Measurements from ENCODE around the gene CD2AP.
"Not testable (repeated sequence)": the region's sequence is repeated elsewhere in the genome, so short reads cannot be mapped to it uniquely, and the experiment has no call there.

CD2AP gene

DNA sequence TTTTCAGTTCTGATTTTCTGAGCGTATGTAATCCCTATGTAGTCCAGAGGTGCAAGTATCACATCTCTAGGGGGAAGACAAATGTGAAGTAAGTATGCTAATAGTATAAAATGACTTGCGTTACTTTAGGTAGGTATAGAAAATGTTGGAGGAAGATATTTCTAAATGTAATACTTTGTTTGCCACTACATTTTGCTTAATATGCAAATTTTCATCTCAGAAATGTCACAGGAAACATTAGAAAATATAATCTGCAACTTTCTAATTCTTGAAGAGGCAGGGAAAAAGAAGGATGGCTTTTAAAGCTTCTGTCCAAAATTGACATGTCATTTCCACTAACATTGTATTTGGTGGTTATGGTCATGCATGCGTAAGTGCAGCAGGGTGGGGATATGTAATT lies 85.6 kb downstream of the CD2AP start:
- DNase-seq (ENCODE audit: low read depth in 2 of 2), result no peak

DNA sequence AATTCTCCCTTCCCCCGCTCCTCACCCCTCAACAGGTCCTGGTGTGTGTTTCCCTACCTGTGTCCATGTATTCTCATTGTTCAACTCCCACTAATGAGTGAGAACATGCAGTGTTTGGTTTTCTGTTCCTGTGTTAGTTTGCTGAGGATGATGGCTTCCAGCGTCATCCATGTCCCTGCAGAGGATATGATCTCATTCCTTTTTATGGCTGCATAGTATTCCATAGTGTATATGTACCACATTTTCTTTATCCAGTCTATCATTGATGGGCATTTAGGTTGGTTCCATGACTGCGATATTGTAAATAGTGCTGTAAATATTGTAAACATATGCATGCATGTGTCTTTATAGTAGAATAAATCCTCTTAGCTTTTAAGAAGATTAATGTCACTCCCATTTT lies 89.0 kb downstream of the CD2AP start:
- DNase-seq (ENCODE audit: low read depth in 2 of 2), result not testable (repeated sequence)

DNA sequence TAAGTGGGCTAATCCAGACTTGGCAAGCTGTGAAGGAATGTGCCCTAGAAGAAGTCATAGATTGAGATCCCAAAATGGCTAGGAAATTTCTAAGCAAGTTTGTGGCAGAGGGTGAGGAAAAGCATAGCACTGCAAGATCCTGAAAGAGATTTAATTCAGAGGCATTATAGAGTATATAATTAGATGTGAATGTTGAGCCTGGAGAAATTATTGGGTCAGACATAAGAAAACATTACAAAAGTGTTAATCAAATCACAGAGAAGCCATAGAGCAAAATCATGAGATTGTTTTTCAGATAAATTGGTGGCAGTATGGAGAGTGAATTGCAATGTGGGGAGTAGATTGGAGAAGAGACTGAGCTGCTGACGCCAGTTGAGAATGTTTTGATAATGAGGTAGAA lies 90.0 kb downstream of the CD2AP start:
- DNase-seq (ENCODE audit: low read depth in 2 of 2), result no peak

DNA sequence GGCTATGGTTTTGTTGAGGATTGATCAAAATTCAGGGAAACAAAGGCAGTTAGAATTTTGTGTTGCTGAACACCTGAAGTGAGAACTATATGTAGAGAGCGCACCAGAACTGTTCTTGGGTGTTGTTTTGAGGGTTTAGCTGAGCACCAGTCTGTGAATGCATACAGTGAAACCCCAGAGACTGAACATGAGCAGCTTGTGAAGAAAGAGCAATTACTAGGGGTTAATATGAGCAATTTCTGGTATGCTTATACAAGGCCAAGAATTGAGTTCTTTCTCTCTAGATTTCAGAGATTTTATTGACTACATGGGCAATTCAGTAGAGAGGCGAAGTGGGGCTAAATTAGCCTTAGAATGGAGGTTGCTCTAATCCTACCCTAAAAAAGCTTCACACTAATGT lies 93.9 kb downstream of the CD2AP start:
- no peak for DNase-seq (ENCODE audit: low read depth in 2 of 2)

DNA sequence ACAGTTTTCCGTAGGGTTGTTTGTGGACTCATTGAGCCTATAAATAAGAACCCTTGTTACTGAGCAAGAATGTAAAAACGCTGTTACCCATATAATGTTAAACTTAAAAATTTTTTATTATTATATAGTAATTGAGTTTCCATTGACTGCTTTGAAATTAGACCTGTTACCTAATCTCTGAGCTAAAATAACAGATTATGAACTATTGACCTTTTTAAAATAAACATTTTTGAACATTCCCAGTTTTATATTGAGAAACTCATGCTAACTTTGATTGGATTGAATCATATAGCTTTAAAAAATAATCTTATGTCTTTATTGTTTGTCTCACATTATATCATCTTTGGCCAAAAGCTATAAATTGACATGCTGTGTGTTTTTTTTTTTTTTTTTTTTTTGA lies 95.5 kb downstream of the CD2AP start:
- DNase-seq (ENCODE audit: low read depth in 2 of 2), result no peak

- DNase-seq (ENCODE audit: low read depth in 2 of 2), result no peak
Measured at GRCh38 chr6:47574789-47575188, 97.2 kb downstream of the CD2AP start.

GRCh38 chr6:47579040-47579439 lies 101.5 kb downstream of the CD2AP start:
- DNase-seq (ENCODE audit: low read depth in 2 of 2), result no peak

- no peak for DNase-seq (ENCODE audit: low read depth in 2 of 2)
Measured at GRCh38 chr6:47581591-47581990, 104.0 kb downstream of the CD2AP start.

DNA sequence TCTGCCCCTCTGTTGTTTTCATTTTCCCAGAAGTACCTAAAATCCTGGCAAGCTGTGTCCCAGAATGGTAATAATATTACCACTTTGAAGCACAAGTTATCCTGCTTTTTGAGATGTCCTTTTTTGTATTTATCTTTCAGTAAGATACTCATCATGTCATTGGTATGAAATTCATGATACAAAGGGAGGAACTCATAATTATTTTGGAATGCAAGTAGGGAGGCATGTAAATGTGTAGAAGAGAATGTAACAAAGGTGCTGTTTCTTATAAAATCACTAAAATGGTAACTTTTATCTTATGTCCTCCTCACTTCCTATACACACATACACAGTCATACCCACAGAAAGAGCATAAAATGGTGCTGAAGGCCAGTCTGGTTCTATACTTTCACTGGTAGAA lies 109.9 kb downstream of the CD2AP start:
- DNase-seq (ENCODE audit: low read depth in 2 of 2), result peak; percentile 5 to 6

GRCh38 chr6:47592131-47592840 lies 114.7 kb downstream of the CD2AP start:
- no peak for DNase-seq (ENCODE audit: low read depth in 2 of 2)

DNA sequence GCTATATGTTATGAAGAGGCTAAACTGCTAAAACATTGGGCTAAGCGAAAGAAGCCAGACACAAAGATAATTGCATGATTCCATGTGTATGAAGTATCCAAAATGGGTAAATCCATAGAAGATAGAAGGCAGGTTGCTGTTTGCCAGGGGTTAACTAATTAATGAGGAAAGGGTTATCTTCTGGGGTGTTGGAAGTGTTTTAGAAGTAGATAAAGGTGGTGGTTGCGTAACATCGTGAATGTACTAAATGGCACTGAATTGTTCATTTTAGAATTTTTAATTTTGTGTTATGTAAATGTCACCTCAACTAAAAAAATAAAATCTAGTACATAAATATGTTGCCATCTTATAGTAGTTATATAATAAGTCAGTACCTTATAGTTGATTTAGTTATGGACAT lies 116.4 kb downstream of the CD2AP start:
- no peak for DNase-seq (ENCODE audit: low read depth in 2 of 2)

GRCh38 chr6:47595785-47596184 lies 118.2 kb downstream of the CD2AP start:
- DNase-seq (ENCODE audit: low read depth in 2 of 2), result no peak

- no peak for DNase-seq (ENCODE audit: low read depth in 2 of 2)
Measured at GRCh38 chr6:47598367-47598766, 120.8 kb downstream of the CD2AP start.

DNA sequence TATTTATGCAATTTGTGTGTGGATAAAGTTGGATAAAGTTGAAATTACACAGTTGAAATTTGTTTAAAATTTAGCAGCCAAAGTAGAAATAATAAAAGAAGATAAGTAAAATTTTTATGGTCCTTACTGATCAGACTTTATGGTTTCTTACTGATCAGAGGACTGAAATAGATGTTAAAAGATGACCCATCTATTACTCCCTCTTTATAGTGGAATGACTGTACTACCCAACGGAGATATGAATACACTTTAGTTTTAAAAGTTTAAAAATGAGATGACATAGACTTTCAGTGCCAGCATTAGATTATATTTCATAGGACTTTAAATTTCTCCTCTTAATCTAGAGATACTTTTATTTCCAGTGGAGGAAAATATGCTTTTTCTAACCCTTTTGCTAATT lies 121.9 kb downstream of the CD2AP start:
- no peak for DNase-seq (ENCODE audit: low read depth in 2 of 2)

GRCh38 chr6:47603227-47603626 lies 125.6 kb downstream of the CD2AP start:
- DNase-seq (ENCODE audit: low read depth in 2 of 2), result no peak

DNA sequence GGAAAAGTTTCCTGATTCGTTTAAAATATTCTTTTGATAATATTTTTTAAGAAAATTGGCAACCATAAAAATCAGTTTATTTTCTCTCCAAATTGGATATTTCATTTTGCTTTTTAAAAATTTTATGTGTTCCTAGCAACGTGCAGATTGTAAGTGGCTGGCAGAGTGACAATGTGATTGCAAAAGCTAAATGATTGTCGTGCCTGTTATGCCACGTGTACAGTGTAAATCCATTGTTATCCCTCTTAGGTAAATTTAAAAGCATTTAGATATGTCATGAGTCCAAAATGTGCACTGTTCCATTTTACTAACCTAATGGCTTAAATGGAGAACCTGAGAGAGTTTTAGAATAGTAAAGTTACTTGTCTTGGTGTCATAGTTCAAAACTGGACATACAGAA lies 126.4 kb downstream of the CD2AP start:
- no peak for DNase-seq (ENCODE audit: low read depth in 2 of 2)

GRCh38 chr6:47621838-47622449 lies 144.4 kb downstream of the CD2AP start:
- no peak for DNase-seq (ENCODE audit: low read depth in 2 of 2)

- no peak for DNase-seq (ENCODE audit: low read depth in 2 of 2)
Measured at GRCh38 chr6:47626782-47627181, 149.2 kb downstream of the CD2AP start.

- DNase-seq (ENCODE audit: low read depth in 2 of 2), result no peak
Measured at GRCh38 chr6:47628448-47629272, 151.1 kb downstream of the CD2AP start.

DNA sequence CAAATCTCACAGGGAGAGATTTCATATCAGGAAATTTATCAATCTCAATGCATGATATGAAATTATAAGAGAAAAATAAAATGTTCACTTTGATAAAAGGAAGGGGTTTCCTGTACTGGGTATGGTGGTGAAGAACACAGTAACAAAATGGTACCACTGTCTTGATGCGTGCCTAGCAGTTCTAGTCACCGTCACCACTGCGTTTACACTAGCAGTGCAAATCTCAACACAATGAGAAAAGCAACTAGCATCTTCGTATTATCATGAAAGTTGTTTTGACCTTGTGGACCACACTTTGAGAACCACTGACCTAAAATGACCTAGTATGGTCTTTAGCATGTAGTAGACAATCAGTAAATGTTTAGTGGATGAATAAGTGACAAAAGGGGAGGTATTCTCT lies 152.4 kb downstream of the CD2AP start:
- no peak for DNase-seq (ENCODE audit: low read depth in 2 of 2)

DNA sequence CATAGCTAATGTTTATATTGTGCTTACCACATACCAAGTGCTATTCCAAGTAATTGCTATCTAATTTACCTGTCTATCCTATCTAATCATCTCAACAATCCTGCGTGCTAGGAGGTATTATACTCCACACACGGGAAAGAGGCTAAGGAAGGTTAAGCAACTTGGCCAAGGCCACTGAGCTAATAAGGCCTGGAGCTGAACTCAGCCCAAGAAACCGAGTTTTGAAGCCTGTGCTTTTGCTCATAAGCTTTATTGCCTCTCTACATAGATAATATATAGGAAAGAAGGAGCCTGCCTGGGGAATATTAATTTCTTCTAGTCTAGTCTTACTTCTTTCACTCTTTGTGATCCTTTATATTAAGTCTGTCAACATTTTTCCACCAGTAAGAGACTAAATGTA lies 153.0 kb downstream of the CD2AP start:
- no peak for DNase-seq (ENCODE audit: low read depth in 2 of 2)

DNA sequence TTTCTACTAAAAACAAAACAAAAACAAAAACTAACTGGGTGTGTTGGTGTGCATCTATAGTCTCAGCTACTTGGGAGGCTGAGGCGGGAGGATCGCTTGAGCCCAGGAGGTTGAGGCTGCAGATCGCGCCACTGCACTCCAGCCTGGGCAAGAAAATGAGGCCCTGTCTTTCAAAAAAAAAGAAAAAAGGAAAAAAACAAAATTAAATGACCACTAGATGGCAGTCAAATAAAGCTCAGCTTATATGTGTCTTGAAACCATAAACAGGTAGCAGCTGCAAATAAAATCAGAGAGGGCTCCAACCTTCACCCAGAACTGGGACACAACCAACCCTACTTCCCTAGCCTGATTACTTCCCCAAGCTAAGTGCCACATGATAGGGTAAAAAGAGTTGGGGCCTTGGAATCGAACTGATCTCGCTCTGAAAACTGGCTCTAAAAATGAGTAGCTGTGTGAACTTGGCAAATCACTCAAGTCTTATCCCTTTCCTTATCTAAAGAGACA lies 153.7 kb downstream of the CD2AP start:
- peak; percentile 15 to 25 for DNase-seq (ENCODE audit: low read depth in 2 of 2)

DNA sequence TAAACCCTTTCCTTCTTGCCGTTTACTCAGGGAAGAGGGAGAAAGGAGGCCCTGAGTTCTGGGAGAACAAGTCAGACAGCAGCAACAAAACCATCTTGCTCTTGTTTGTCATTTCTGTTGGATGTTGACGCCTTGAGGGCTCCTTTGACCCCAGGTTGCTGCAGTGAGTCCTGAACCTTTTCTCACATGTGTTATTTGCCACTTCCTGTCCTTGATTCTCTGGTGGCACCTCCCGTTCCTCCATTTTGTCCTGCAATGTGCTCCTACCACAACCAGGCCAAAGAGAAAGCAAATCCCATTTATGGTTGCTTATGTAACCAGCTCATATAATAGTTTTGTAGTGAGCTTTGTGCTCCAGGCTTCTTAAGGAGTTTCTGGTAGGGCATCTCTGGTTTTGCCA lies 154.2 kb downstream of the CD2AP start:
- DNase-seq (ENCODE audit: low read depth in 2 of 2), result no peak

All from fibroblast of skin of left quadriceps (primary cell).